Fibroblast of skin of right biceps (primary cell): ENCODE measurements around the gene B3GALT5.

Experiments used
- DNase-seq: peaks from one replicate; pipeline ENCODE4 v3.0.0-alpha.2; 2013

The B3GALT5 gene

GRCh38 chr21:39648879-39649278 lies 36.1 kb downstream of the B3GALT5 start:
- DNase-seq: no peak

DNA sequence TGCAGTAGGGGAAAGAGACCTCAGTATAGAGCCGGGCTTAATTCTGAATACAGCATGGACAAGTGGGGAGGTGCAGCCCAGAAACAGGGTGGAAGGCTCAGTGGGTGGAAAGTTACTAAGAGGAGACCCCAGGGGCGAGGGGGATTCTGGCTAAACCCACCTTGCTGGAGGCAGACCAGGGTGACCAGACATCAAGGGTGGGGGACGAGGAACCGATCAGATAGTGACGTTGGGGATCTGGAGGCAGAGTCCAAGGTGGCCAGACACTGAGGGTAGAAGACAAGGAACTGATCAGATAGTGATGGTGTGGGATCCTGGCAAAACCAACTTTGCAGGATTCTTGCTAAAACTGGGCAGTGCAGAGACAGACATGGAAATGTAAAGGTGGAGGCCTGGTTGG lies 36.8 kb downstream of the B3GALT5 start:
- DNase-seq: no peak

- DNase-seq: no peak
Measured at GRCh38 chr21:39650306-39650705, 37.6 kb downstream of the B3GALT5 start.

DNA sequence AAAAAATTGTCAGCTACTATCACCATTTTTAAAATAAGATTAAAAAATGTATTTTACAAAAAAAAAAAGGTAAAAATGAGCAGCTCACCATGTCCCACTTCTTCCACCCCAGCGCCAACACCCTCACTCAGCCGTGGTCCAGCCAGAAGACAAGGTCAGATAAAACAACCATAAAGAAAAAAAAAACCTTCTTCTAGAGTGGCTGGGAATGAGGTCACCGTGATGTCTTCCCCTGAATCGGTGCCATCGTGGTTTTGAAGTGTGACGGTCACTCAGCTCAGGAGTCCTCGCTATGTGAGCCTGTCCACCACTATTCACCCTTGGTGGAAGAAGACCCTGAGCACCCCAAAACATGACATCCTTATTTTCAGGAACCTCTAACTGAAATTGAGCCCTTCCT lies 38.1 kb downstream of the B3GALT5 start:
- no peak for DNase-seq

DNA sequence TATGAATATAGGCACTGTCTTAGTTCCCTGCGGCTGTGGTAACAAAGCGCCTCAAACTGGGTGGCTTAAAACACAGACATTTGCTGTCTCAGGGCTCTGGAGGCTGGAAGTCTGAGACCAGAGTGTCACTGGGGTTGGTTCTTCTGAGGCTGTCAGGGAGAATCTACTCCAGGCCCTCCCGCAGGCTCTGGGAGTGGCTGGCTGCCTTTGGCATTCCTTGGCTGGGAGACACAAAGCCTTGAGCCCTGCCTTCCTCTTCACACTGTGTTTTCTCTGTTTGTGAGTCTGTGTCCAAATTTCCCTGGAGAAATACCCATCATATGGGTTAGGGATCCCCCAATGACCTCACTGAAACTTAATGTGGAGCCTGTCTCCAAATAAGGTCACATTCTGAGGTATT lies 38.5 kb downstream of the B3GALT5 start:
- peak; percentile 48 for DNase-seq

DNA sequence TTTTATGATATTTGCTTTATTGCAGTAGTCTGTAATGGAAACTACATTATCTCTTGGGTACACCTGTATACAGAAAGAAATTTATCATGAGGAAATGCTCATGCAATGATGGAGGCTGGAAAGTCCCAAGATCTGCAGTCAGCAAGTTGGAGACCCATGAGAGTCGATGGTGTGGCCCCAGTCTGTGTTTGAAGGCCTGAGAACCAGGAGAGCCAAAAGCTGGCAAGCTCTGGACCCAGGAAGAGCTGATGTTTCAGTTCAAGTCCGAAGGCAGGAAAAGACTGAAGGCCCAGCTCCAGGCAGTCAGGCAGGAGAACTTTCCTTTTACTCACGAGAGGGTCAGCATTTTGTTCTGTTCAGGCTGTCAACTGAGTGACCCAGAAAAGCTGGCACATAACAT lies 42.2 kb downstream of the B3GALT5 start:
- no peak for DNase-seq

- no peak for DNase-seq
Measured at GRCh38 chr21:39655589-39655988, 42.8 kb downstream of the B3GALT5 start.

DNA sequence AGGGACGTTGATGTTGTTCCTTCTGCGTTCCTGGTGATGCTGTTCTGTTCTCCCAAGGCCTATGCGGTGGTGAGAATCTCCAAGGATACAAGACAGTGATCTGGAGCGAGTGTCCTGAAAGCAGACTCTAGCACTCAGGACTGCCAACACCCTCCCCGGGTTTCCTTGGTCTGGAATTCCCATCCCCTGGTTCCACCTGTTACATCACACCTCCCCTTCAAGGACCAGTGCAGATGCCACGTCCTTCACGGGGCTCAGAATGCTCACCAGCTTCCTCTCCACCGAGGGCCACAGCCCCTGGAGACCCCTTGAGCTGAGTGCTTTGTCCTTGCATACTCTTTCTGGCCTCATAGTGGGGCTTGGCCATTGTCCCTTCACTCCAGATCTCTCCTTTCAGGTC lies 43.5 kb downstream of the B3GALT5 start:
- no peak for DNase-seq

- no peak for DNase-seq
Measured at GRCh38 chr21:39657091-39657689, 44.5 kb downstream of the B3GALT5 start.

- no peak for DNase-seq
Measured at GRCh38 chr21:39658066-39658465, 45.3 kb downstream of the B3GALT5 start.

DNA sequence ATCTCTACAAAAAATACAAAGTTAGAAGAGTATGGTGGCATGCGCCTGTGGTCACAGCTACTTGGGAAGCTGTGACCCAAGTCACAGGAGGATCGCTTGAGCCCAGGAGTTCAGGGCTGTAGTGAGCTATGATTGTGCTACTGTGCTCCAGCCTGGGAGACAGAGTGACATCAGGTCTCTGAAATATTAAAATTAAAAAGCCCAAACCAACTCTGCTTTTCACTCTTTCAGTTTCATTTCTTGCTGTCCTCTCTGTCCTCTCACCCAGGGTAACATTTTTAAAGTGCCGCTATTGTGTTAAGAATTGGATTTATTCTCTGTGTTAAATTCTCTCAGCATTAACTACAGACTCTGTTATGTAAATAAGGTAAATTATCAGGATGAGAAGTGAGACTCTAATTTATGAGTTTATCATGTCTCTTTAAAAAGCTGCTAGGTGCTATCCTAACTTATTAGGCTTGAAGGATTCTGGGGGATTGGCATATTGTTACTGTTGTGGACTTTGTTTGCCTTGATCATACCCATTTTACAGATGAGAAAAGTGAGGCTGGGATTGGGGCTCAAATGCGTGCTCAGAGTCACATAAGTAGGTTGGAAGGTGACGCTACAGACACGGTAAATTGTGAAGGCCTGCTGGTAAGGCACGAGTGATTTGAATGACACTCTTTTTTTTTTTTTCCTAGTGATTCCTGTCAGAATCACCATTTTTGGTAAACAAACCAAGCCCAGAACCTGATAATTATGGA lies 46.5 kb downstream of the B3GALT5 start:
- DNase-seq: no peak

GRCh38 chr21:39660191-39660980 lies 47.6 kb downstream of the B3GALT5 start:
- peak; percentile 92 for DNase-seq

DNA sequence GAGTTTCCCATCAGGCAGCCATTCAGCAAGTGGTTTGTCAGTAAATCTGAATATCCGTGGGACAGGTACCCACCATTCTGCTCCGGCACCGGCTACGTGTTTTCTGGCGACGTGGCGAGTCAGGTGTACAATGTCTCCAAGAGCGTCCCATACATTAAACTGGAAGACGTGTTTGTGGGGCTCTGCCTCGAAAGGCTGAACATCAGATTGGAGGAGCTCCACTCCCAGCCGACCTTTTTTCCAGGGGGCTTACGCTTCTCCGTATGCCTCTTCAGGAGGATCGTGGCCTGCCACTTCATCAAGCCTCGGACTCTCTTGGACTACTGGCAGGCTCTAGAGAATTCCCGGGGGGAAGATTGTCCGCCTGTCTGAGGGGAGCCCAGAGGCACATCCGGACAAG lies 48.4 kb downstream of the B3GALT5 start:
- DNase-seq: no peak

GRCh38 chr21:39661740-39662139 lies 49.0 kb downstream of the B3GALT5 start:
- DNase-seq: no peak

DNA sequence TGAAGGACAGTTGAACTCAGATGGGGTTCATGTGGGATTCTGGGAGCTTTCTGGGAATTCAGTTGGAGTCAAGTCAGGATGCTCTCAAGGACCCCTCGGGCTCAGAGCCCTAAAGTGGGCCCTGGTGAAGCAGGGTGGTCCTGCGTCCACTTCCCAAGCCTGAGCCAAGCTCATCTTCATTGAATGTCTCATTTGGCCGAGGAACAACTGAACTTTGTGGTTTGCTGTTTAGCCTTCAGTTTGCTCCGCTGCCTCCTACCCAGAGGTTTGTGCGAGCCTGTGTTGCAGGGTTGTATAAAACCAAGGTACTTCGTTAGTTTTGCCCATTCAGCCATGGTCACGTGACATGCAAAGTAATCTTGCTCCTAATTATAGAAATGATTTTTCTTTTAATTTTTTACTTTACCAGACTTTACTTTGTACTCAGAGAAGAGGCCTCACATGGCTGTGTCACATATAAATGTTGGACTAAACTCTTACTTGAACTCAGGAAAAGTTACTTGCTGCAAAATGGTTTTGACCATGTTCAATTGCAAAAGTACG lies 49.7 kb downstream of the B3GALT5 start:
- no peak for DNase-seq

DNA sequence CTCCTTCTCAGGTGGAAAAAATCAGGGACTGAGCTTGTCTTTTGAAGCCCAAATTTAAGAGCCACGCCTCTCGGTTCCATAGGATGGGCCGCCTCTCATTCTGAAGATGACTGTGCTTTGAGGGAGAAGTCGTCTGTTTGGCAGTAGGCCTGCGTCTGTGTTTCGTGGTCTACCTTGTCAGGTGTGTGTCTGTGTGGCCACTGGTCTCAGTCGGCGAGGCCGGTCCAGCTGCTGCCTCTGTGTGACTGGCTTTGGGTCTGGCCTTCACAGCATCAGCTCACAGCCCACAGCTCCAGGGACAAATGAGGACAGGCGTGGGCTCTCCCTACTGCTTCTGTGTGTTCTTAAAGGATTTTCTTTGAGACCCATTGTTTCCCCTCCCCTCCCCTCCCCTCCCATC lies 50.3 kb downstream of the B3GALT5 start:
- DNase-seq: no peak

- DNase-seq: no peak
Measured at GRCh38 chr21:39663742-39664492, 51.2 kb downstream of the B3GALT5 start.

DNA sequence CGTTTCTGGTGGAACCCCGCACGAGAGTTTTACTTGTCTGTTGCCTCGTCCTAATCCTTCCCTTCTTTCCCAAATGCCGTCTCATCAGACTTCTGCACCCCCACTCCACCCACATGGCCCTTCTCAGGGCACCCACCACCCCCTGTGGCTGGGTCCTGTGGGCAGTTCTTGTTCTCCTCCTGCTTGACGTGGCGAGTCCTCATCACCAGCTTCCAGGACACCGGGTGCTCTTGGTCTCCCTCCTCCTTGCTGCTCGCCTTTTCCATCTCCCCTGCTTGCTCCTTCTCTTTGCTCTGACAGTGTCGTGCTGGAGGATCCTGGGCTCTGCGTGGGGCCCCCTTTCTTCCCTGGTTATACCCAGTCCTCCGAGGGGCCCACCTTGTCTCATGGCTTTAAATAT lies 51.8 kb downstream of the B3GALT5 start:
- DNase-seq: no peak

DNA sequence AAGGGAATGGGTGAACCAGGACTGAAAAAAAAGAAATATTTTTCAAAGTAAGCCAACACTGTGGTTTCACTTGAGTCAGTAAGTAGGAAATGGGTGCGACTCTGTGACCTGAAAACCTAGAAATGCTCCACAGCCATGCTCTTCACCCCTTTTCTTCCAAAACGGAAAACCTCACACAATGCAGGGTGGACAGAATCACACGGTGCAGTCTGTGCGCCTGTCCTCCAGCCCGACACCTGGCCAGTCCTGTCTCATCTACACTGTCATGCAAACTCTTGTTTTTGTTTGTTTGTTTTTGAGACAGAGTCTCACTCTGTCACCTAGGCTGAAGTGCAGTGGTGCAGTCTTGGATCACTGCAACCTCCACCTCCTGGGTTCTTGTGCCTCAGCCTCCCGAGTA lies 53.3 kb downstream of the B3GALT5 start:
- DNase-seq: no peak

- DNase-seq: no peak
Measured at GRCh38 chr21:39666681-39667315, 54.1 kb downstream of the B3GALT5 start.

DNA sequence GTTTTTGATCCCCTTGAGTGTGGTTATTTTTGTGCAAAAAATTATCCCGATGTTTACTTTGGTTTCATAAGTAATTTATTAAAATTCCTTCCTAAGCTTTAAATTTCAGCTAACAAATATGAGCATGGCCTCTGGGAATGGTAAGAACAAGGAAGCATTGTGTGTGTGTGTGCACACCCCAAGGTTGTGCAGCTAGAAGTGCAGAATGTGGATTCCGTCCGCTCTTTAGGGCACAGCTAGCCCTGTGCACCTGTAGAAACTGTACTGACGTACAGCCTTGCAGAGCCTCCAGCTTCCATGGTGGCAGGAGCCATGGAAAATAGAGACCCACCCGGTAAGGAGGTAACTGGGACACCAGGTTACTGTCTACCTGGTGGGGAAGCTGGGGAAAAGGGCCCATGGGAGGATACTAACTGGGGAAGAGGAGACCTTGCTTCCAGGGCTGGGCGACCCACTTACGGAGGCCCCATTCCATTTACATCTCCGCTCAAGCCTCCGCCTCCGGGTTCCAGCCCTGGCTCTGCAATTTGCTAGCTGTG lies 54.7 kb downstream of the B3GALT5 start:
- DNase-seq: no peak

- DNase-seq: no peak
Measured at GRCh38 chr21:39668369-39668768, 55.6 kb downstream of the B3GALT5 start.
